Cortex of kidney (tissue), 1 donor: ENCODE data around the gene ELK4.
"Not testable (repeated sequence)": the region's sequence is repeated elsewhere in the genome, so short reads cannot be mapped to it uniquely, and the experiment has no call there.

Source experiments
- DNase-seq: peaks from one replicate; lab custom pipeline; 2025; lab: John Stamatoyannopoulos, UW

Gene ELK4

GRCh38 chr1:205664399-205665017, 32.7 kb upstream of the ELK4 start:
- no peak for DNase-seq

GRCh38 chr1:205663286-205663936, 31.6 kb upstream of the ELK4 start:
- no peak for DNase-seq

- DNase-seq, result no peak
Measured at GRCh38 chr1:205662791-205663190, 31.0 kb upstream of the ELK4 start.

GRCh38 chr1:205662135-205662738, 30.4 kb upstream of the ELK4 start:
- DNase-seq, result no peak

GRCh38 chr1:205661429-205662134, 29.8 kb upstream of the ELK4 start:
- no peak for DNase-seq

GRCh38 chr1:205660361-205660760, 28.6 kb upstream of the ELK4 start:
- no peak for DNase-seq

GRCh38 chr1:205658943-205659581, 27.3 kb upstream of the ELK4 start:
- no peak for DNase-seq

- no peak for DNase-seq
Measured at GRCh38 chr1:205656236-205656635, 24.4 kb upstream of the ELK4 start.

- no peak for DNase-seq
Measured at GRCh38 chr1:205652984-205653383, 21.2 kb upstream of the ELK4 start.

- no peak for DNase-seq
Measured at GRCh38 chr1:205650241-205650640, 18.4 kb upstream of the ELK4 start.

GRCh38 chr1:205645519-205645918, 13.7 kb upstream of the ELK4 start:
- no peak for DNase-seq

- no peak for DNase-seq
Measured at GRCh38 chr1:205642679-205643307, 11.0 kb upstream of the ELK4 start.

- no peak for DNase-seq
Measured at GRCh38 chr1:205639567-205639966, 7.8 kb upstream of the ELK4 start.

- no peak for DNase-seq
Measured at GRCh38 chr1:205637854-205638468, 6.2 kb upstream of the ELK4 start.

GRCh38 chr1:205636732-205637131, 4.9 kb upstream of the ELK4 start:
- no peak for DNase-seq

- DNase-seq, result not testable (repeated sequence)
Measured at GRCh38 chr1:205636138-205636530, 4.3 kb upstream of the ELK4 start.

- DNase-seq, result no peak
Measured at GRCh38 chr1:205633421-205633976, 1.7 kb upstream of the ELK4 start.

- no peak for DNase-seq
Measured at GRCh38 chr1:205632669-205633169, 908 bp upstream of the ELK4 start.

GRCh38 chr1:205631010-205631767, 622 bp downstream of the ELK4 start:
- DNase-seq, result no peak

GRCh38 chr1:205630651-205631009, 1.2 kb downstream of the ELK4 start:
- DNase-seq, result no peak
